Chondrocyte (in vitro differentiated cells): ENCODE results near the gene ADIPOR2. TPM values are rescaled to one million over a fixed set of nuclear protein-coding genes. Genes with fewer than 3 reads are reported as not detected.

Experiments
- DNase-seq: peaks from one replicate; pipeline ENCODE4 v3.0.0; 2021; ENCODE audit warnings: mixed read lengths, low spot score
- H3K27ac Mint-ChIP-seq: one replicate; pipeline ENCODE4 v1.8.0; 2021; ENCODE audit warnings: mild to moderate bottlenecking, moderate library complexity, mixed read lengths; ENCODE audit not compliant: unreplicated experiment
- H3K27me3 Mint-ChIP-seq: 2 replicates; pipeline ENCODE4 v1.8.0; 2021; ENCODE audit warnings: low read depth, mixed read lengths
- H3K36me3 Mint-ChIP-seq: 2 replicates; pipeline ENCODE4 v1.8.0; 2021; ENCODE audit warnings: low read depth, mixed read lengths
- H3K4me1 Mint-ChIP-seq: 2 replicates; pipeline ENCODE4 v1.8.0; 2021; ENCODE audit warnings: low read depth, mild to moderate bottlenecking, mixed read lengths
- H3K4me3 Mint-ChIP-seq: one replicate; pipeline ENCODE4 v1.8.0; 2021; ENCODE audit warnings: mild to moderate bottlenecking, moderate library complexity, mixed read lengths; ENCODE audit not compliant: unreplicated experiment
- H3K9me3 Mint-ChIP-seq: 2 replicates; pipeline ENCODE4 v1.8.0; 2021; ENCODE audit warnings: low read depth, mixed read lengths
- CTCF ChIP-seq: fragments of 200-600 bp; sonication (generic); IDR thresholded peaks from 2 replicates; pipeline ENCODE4 v1.5.0; 2021; ENCODE audit warnings: antibody characterized with exemption, mild to moderate bottlenecking, moderate library complexity
- total RNA-seq: library from RNA; stranded (reverse); gene quantifications from 3 replicates; pipeline ENCODE4 v1.2.1, GENCODE V29; 2021

ADIPOR2 gene
- total RNA-seq, 1 donor from 2014 or later: 35.6 TPM

GRCh38 chr12:1737652-1738286 is 46.9 kb downstream of the ADIPOR2 start:
- Mint-ChIP-seq H3K27me3 (no peaks in the 10 kb centered on the region), H3K4me3 (no peak overlapping the region), H3K4me1 (peaks cover 26% of the 10 kb centered on the region), H3K9me3 (no peaks in the 10 kb centered on the region), H3K36me3 (no peaks in the 10 kb centered on the region), H3K27ac (no peak overlapping the region)
- no peak for DNase-seq
- no peak for TF ChIP-seq CTCF

GRCh38 chr12:1738446-1738845 is 47.6 kb downstream of the ADIPOR2 start:
- no peak for TF ChIP-seq CTCF
- Mint-ChIP-seq H3K27ac (peak overlapping the region; percentile 65), H3K9me3 (no peaks in the 10 kb centered on the region), H3K4me1 (peaks cover 26% of the 10 kb centered on the region), H3K4me3 (no peak overlapping the region), H3K36me3 (no peaks in the 10 kb centered on the region), H3K27me3 (no peaks in the 10 kb centered on the region)
- DNase-seq: no peak

- no peak for TF ChIP-seq CTCF
- H3K27me3 Mint-ChIP-seq: no peaks in the 10 kb centered on the region
- DNase-seq: no peak
- H3K27ac Mint-ChIP-seq: no peak overlapping the region
- no peaks in the 10 kb centered on the region for H3K36me3 Mint-ChIP-seq
- H3K4me3 Mint-ChIP-seq: no peak overlapping the region
- no peaks in the 10 kb centered on the region for H3K9me3 Mint-ChIP-seq
- H3K4me1 Mint-ChIP-seq: peaks cover 26% of the 10 kb centered on the region
Observed at GRCh38 chr12:1739368-1739767, 48.5 kb downstream of the ADIPOR2 start.

- no peak for TF ChIP-seq CTCF
- DNase-seq: no peak
- Mint-ChIP-seq H3K4me3 (no peak overlapping the region), H3K27me3 (no peaks in the 10 kb centered on the region), H3K27ac (no peak overlapping the region), H3K9me3 (no peaks in the 10 kb centered on the region), H3K36me3 (peaks cover 1% of the 10 kb centered on the region), H3K4me1 (peaks cover 30% of the 10 kb centered on the region)
Observed at GRCh38 chr12:1740161-1740948, 49.5 kb downstream of the ADIPOR2 start.

GRCh38 chr12:1741154-1741949 is 50.5 kb downstream of the ADIPOR2 start:
- H3K9me3 Mint-ChIP-seq: no peaks in the 10 kb centered on the region
- peaks cover 37% of the 10 kb centered on the region for H3K4me1 Mint-ChIP-seq
- no peaks in the 10 kb centered on the region for H3K27me3 Mint-ChIP-seq
- no peak overlapping the region for H3K4me3 Mint-ChIP-seq
- TF ChIP-seq CTCF: no peak
- H3K36me3 Mint-ChIP-seq: peaks cover 1% of the 10 kb centered on the region
- DNase-seq: no peak
- H3K27ac Mint-ChIP-seq: peak overlapping the region; percentile 64
